HFFc6 (cell line): ENCODE data around the gene ELFN1. TPM values are rescaled to one million over a fixed set of nuclear protein-coding genes. Genes with fewer than 3 reads are reported as not detected.

ENCODE experiments used
- DNase-seq: peaks from one replicate; pipeline ENCODE4 v3.0.0-alpha.2; 2018
- H3K27ac Mint-ChIP-seq: 2 replicates; pipeline ENCODE4 v1.8.0; 2020; ENCODE audit warnings: mild to moderate bottlenecking, mixed read lengths
- H3K27me3 Mint-ChIP-seq: 2 replicates; pipeline ENCODE4 v1.8.0; 2021; ENCODE audit warnings: mild to moderate bottlenecking, moderate library complexity, mixed read lengths; ENCODE audit not compliant: insufficient read depth
- H3K36me3 Mint-ChIP-seq: 2 replicates; pipeline ENCODE4 v1.8.0; 2021; ENCODE audit warnings: low read depth, mixed read lengths
- H3K4me1 Mint-ChIP-seq: 2 replicates; pipeline ENCODE4 v1.8.0; 2020; ENCODE audit warnings: low read depth, mixed read lengths
- H3K4me3 Mint-ChIP-seq: 2 replicates; pipeline ENCODE4 v1.8.0; 2020; ENCODE audit warnings: mild to moderate bottlenecking, moderate library complexity, mixed read lengths
- H3K9me3 Mint-ChIP-seq: 2 replicates; pipeline ENCODE4 v1.8.0; 2020; ENCODE audit warnings: mild to moderate bottlenecking, mixed read lengths
- total RNA-seq, 6 experiments: library from RNA; stranded (reverse); fragmentation: NEBNext Ultra II Directional; extraction: Animal tissue kit (Norgen Biotek cat#: 25700); gene quantifications; 2 replicates in 1 of 6; 3 replicates in 5 of 6; pipeline ENCODE4 v1.2.3, GENCODE V29; 2021
- TF ChIP-seq, protein P1 (sequence below): fragments of 200-600 bp; sonication (generic); IDR thresholded peaks from 2 replicates; pipeline ENCODE4 v1.5.0; 2021; ENCODE audit warnings: antibody characterized with exemption, mild to moderate bottlenecking

Gene ELFN1
- total RNA-seq, 6 experiments from 2014 or later: 1.5 to 4.2 (median 1.6) TPM

DNA sequence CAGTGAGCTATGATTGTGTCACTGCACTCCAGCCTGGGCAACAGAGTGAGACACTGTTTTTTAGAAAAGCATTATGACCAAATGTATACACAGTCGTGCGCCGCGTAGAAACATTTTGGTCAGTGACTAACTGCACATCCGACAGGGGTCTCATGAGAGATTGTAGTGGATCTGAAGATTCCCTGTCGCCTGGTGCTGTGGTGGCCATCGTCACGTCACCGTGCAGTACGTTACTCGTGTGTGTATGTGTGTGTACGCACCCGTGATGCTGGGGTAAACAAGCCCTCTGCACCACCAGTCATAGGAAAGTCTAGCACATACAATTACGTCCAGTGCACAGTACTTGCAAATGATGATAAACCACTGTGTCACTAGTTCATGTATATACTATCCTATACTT lies 109.4 kb downstream of the ELFN1 start:
- DNase-seq: no peak
- H3K27ac Mint-ChIP-seq: no peak overlapping the region
- H3K4me3 Mint-ChIP-seq: no peak overlapping the region
- H3K27me3 Mint-ChIP-seq: peaks cover 13% of the 10 kb centered on the region
- TF ChIP-seq, protein P1, sequence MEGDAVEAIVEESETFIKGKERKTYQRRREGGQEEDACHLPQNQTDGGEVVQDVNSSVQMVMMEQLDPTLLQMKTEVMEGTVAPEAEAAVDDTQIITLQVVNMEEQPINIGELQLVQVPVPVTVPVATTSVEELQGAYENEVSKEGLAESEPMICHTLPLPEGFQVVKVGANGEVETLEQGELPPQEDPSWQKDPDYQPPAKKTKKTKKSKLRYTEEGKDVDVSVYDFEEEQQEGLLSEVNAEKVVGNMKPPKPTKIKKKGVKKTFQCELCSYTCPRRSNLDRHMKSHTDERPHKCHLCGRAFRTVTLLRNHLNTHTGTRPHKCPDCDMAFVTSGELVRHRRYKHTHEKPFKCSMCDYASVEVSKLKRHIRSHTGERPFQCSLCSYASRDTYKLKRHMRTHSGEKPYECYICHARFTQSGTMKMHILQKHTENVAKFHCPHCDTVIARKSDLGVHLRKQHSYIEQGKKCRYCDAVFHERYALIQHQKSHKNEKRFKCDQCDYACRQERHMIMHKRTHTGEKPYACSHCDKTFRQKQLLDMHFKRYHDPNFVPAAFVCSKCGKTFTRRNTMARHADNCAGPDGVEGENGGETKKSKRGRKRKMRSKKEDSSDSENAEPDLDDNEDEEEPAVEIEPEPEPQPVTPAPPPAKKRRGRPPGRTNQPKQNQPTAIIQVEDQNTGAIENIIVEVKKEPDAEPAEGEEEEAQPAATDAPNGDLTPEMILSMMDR: no peak
- no peaks in the 10 kb centered on the region for H3K4me1 Mint-ChIP-seq
- 0 out of 2 replicates have a peak, but pooled peaks cover 4% of the 10 kb centered on the region for H3K36me3 Mint-ChIP-seq
- peaks cover 17% of the 10 kb centered on the region for H3K9me3 Mint-ChIP-seq

DNA sequence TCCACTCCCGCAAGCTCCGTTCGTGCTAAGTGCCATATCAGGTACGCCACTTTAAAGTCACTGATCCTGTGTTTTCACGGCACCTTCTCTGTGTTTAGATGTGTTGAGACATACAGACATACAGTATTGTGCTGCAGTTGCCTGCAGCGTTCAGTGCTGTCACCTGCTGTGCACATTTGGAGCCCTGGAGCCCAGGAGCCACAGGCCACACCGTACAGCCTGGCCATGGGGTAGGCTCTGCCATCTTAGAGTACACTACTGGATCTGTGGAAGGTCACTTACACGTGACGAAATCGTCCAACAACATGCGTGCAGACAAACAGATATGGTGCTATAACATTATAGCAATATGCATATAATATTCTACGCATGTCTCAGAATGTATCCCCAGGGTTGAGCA lies 111.3 kb downstream of the ELFN1 start:
- peaks cover 20% of the 10 kb centered on the region for H3K9me3 Mint-ChIP-seq
- H3K4me1 Mint-ChIP-seq: no peaks in the 10 kb centered on the region
- TF ChIP-seq, protein P1: no peak
- no peak overlapping the region for H3K4me3 Mint-ChIP-seq
- H3K27ac Mint-ChIP-seq: no peak overlapping the region
- H3K27me3 Mint-ChIP-seq: peaks cover 9% of the 10 kb centered on the region
- DNase-seq: no peak
- peaks cover 4% of the 10 kb centered on the region; the same call in 1 of the 2 replicates for H3K36me3 Mint-ChIP-seq

DNA sequence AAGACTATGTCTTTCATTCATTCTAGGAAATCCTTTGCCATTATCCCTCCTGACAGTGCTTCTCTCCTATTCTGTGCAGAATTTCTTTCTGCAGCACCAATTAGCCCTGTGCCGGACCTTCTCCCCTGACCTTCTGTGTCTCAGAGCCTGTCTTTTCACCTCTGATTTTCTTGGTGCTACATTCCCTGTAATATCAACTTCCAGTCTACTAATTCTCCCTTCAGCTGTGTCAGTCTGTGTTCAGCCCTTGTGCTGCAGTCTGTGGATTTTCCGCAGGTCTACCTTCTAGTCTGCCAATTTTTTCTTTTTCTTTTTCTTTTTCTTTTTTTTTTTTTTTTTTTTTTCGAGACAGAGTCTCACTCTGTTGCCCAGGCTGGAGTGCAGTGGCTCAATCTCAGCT lies 115.8 kb downstream of the ELFN1 start:
- Mint-ChIP-seq H3K9me3 (peaks cover 17% of the 10 kb centered on the region), H3K36me3 (no peaks in the 10 kb centered on the region; the same call in 1 of the 2 replicates), H3K4me1 (0 out of 2 replicates have a peak, but pooled peaks cover 5% of the 10 kb centered on the region), H3K27me3 (peaks cover 9% of the 10 kb centered on the region), H3K4me3 (no peak overlapping the region), H3K27ac (no peak overlapping the region)
- TF ChIP-seq, protein P1: no peak
- no peak for DNase-seq

DNA sequence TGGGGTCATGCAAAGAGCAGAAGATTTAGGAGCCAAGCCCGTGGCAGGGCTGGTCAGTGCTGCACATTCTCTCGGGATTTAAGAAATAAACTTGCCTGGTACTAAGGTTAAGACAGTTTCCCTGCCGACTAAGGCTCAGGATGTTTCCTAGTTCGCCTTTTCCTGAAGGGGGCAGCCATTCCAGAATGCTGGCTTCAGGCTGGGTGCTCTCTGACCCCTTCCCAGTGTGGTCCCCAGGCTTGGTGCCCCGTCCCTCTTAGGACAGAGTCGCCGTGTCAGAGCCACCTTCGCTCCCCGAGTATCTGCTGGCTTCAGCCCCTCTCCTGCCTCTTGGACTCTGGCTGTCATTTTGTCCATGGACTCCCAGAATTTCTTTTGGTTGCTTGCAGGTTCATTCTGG lies 117.2 kb downstream of the ELFN1 start:
- Mint-ChIP-seq H3K27ac (no peak overlapping the region), H3K27me3 (peaks cover 8% of the 10 kb centered on the region), H3K36me3 (no peaks in the 10 kb centered on the region; the same call in 1 of the 2 replicates), H3K4me1 (0 out of 2 replicates have a peak, but pooled peaks cover 5% of the 10 kb centered on the region), H3K9me3 (peaks cover 17% of the 10 kb centered on the region), H3K4me3 (no peak overlapping the region)
- DNase-seq: no peak
- TF ChIP-seq, protein P1: no peak

DNA sequence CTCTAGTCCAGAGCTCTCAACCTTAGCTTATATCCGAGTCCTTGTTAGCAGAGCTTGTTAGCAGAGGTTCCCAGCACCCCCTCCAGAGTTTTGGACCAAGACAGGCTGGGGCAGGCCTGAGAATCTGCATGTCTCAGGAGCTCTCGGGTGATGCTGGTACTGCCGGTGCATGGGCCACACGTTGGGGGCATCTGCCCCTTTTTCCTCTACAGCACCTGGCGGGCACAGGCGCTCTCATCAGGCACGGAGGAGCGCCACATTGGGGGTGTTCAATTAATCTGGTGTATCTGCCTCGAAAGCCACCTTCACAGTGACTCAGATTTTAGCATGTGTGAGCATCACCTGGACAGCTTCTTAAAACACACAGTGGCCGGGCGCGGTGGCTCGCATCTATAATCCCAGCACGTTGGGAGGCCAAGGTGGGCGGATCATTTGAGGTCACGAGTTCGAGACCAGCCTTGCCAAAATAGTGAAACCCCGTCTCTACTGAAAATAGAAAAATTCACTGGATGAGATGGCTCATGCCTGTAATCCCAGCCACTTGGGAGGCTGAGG lies 117.7 kb downstream of the ELFN1 start:
- H3K36me3 Mint-ChIP-seq: no peaks in the 10 kb centered on the region; the same call in 1 of the 2 replicates

More for the DNA sequence above, 117.7 kb downstream of the ELFN1 start:
- H3K27me3 Mint-ChIP-seq: peaks cover 4% of the 10 kb centered on the region
- no peak for DNase-seq
- H3K9me3 Mint-ChIP-seq: peaks cover 17% of the 10 kb centered on the region
- 0 out of 2 replicates have a peak, but pooled peaks cover 5% of the 10 kb centered on the region for H3K4me1 Mint-ChIP-seq
- TF ChIP-seq, protein P1: no peak
- no peak overlapping the region for H3K4me3 Mint-ChIP-seq
- H3K27ac Mint-ChIP-seq: no peak overlapping the region
